ENCODE data around the gene PDXK.
A peak's percentile ranks its signal among the peaks of the same experiment; 100 is the strongest.

The PDXK gene

GRCh38 chr21:43733060-43733459 lies 14.1 kb downstream of the PDXK start:
- no peak overlapping the region for H3K4me3 ChIP-seq (replicated peaks in 1 of 2; ENCODE audit: low read depth in 2 of 2, low read length in 2 of 2)
- TF ChIP-seq CTCF (IDR thresholded peaks at IDR 0.05; ENCODE audit: low read depth, low read length), result no peak
- DNase-seq (ENCODE audit: low read depth in 2 of 2), result no peak

GRCh38 chr21:43733529-43734071 lies 14.7 kb downstream of the PDXK start:
- peak; percentile 47 to 60 for DNase-seq (ENCODE audit: low read depth in 2 of 2)
- H3K4me3 ChIP-seq (replicated peaks in 1 of 2; ENCODE audit: low read depth in 2 of 2, low read length in 2 of 2), result no peak overlapping the region
- no peak for TF ChIP-seq CTCF (IDR thresholded peaks at IDR 0.05; ENCODE audit: low read depth, low read length)

- no peak overlapping the region for H3K4me3 ChIP-seq (replicated peaks in 1 of 2; ENCODE audit: low read depth in 2 of 2, low read length in 2 of 2)
- DNase-seq (ENCODE audit: low read depth in 2 of 2), result no peak
- TF ChIP-seq CTCF (IDR thresholded peaks at IDR 0.05; ENCODE audit: low read depth, low read length), result no peak
These were observed 15.4 kb downstream of the PDXK start for GRCh38 chr21:43734131-43734927.

GRCh38 chr21:43734928-43735229 lies 15.9 kb downstream of the PDXK start:
- DNase-seq (ENCODE audit: low read depth in 2 of 2), result peak in 1 of 2 donors; percentile 88
- H3K4me3 ChIP-seq (replicated peaks in 1 of 2; ENCODE audit: low read depth in 2 of 2, low read length in 2 of 2), result no peak overlapping the region
- TF ChIP-seq CTCF (IDR thresholded peaks at IDR 0.05; ENCODE audit: low read depth, low read length), result no peak

GRCh38 chr21:43735236-43736091 lies 16.5 kb downstream of the PDXK start:
- H3K4me3 ChIP-seq (replicated peaks in 1 of 2; ENCODE audit: low read depth in 2 of 2, low read length in 2 of 2), result no peak overlapping the region
- no peak for TF ChIP-seq CTCF (IDR thresholded peaks at IDR 0.05; ENCODE audit: low read depth, low read length)
- no peak for DNase-seq (ENCODE audit: low read depth in 2 of 2)

GRCh38 chr21:43736224-43736883 lies 17.4 kb downstream of the PDXK start:
- peak in 1 of 2 donors; percentile 32 for DNase-seq (ENCODE audit: low read depth in 2 of 2)
- TF ChIP-seq CTCF (IDR thresholded peaks at IDR 0.05; ENCODE audit: low read depth, low read length), result no peak
- no peak overlapping the region for H3K4me3 ChIP-seq (replicated peaks in 1 of 2; ENCODE audit: low read depth in 2 of 2, low read length in 2 of 2)

Data from cardiac fibroblast (primary cell).